ENCODE data around the gene FBXL15. TPM values are rescaled to one million over a fixed set of nuclear protein-coding genes. Genes with fewer than 3 reads are reported as not detected.

FBXL15 gene
- total and polyA plus RNA-seq, 2 donors (not counting 3 experiments of a cell fraction or from before 2014, with no cell fraction given) = 9.9 to 15.3 TPM

DNA sequence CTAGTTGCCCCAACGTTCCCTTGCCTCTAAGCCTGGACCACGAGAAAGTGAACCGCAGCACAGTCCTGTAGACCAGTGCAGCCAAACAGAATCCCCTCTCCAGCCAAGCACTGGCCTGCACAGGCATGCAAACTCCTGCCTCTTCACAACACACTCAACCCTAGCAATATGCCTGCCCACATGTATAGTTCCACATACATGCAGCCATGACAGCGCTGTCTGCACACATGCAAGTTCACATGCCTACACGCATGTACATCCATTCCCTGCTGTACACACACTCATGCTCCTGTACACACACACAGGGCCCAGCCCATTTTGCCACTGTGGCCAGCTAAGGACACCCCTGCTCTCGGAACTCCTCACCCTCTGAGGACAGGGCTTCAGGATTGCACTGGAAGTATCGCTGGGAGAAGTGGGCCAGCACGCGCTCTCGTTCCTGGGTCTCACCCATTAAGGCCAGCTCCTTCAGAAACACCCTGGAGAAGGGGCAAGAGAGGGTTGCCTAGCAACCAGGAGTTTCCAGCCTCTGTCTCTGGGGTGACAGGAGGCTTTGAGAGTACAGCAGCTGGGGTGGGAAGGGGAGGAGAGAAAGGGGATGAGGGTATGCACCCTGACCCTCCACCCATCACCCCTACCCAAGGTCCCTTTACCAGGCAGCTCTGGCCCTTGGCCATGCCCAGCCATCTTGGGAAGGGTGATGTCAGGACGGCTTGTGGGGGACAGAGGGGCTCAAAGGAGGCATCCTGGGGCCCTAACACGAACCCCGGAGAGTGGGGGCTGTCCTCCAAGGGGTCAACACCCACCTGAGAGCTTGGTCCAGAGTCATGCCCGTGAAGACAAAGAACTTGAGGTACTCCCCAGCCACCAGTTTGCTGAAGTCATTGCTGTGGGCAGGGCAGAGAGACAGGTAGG, 9.0 kb upstream of the FBXL15 start:
- no peak for FAIRE-seq
- H2AFZ ChIP-seq (ENCODE audit: low read depth, low read length) = no peak overlapping the region
- ChIA-PET CTCF (interaction anchor here (0.6 to 2.4 kb wide), 6 partner anchors 8 to 68 kb away, joined by 3 to 8 read pairs (median 4); no protein-coding TSS in a partner anchor), POLR2A (no interaction called here)
- H3K9me3 ChIP-seq (replicated peaks; ENCODE audit: control insufficient read depth, insufficient read depth, low read length) = no peaks in the 10 kb centered on the region
- no peaks in the 10 kb centered on the region for H3K36me3 ChIP-seq (ENCODE audit: control insufficient read depth in 2 of 2, extremely low read depth in 1 of 2, insufficient read depth in 2 of 2, low read length in 2 of 2)
- no peaks in the 10 kb centered on the region for H3K79me2 ChIP-seq (ENCODE audit: control insufficient read depth, insufficient read depth, low read length)
- H3K4me3 ChIP-seq (replicated peaks in 1 of 3; ENCODE audit: insufficient read depth in 1 of 3, low read depth in 1 of 3, low read length in 3 of 3) = no peak overlapping the region
- intact Hi-C loops (cut with micrococcal nuclease) = no loop called here
- no peak for DNase-seq (ENCODE audit: low read depth, low spot score)
- H4K20me1 ChIP-seq (replicated peaks; ENCODE audit: control insufficient read depth, extremely low read depth, insufficient read depth, low read length) = no peaks in the 10 kb centered on the region
- BruUV-seq (replicated peaks) = no TSS peak
- H3K27me3 ChIP-seq (ENCODE audit: control insufficient read depth in 2 of 2, insufficient read depth in 2 of 2, low read length in 2 of 2) = peaks cover 40 to 53% of the 10 kb centered on the region in 2 experiments
- TF ChIP-seq JUN (IDR thresholded peaks at IDR 0.05; ENCODE audit: borderline replicate concordance, insufficient read depth, insufficient read length, low read depth) (no peak), GATA2 (IDR thresholded peaks at IDR 0.05; ENCODE audit: insufficient read depth, insufficient read length, low read depth, low read length) (no peak), POLR2A (IDR thresholded peaks at IDR 0.05; ENCODE audit: low read depth, low read length) (no peak), EZH2 (IDR thresholded peaks at IDR 0.05; ENCODE audit: borderline replicate concordance, low read depth, low read length, severe bottlenecking) (no peak)
- TF ChIP-seq, protein P1, sequence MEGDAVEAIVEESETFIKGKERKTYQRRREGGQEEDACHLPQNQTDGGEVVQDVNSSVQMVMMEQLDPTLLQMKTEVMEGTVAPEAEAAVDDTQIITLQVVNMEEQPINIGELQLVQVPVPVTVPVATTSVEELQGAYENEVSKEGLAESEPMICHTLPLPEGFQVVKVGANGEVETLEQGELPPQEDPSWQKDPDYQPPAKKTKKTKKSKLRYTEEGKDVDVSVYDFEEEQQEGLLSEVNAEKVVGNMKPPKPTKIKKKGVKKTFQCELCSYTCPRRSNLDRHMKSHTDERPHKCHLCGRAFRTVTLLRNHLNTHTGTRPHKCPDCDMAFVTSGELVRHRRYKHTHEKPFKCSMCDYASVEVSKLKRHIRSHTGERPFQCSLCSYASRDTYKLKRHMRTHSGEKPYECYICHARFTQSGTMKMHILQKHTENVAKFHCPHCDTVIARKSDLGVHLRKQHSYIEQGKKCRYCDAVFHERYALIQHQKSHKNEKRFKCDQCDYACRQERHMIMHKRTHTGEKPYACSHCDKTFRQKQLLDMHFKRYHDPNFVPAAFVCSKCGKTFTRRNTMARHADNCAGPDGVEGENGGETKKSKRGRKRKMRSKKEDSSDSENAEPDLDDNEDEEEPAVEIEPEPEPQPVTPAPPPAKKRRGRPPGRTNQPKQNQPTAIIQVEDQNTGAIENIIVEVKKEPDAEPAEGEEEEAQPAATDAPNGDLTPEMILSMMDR (IDR thresholded peaks at IDR 0.05; ENCODE audit: extremely low read depth in 1 of 2, insufficient read depth in 1 of 2, low read depth in 1 of 2, low read length in 2 of 2) = no peak
- H3K27ac ChIP-seq (ENCODE audit: insufficient read depth, low read depth, low read length) = no peak overlapping the region
- no peaks in the 10 kb centered on the region for H3K9me1 ChIP-seq (replicated peaks; ENCODE audit: control insufficient read depth, extremely low read depth, insufficient read depth, low read length)
- no peaks in the 10 kb centered on the region for H3K4me1 ChIP-seq (ENCODE audit: control insufficient read depth, extremely low read depth, insufficient read depth, low read length)
- no peak overlapping the region for H3K4me2 ChIP-seq (ENCODE audit: insufficient read depth, low read length)
- dilution Hi-C loops (cut with MboI; ENCODE audit: extremely low pct_ligation_motif_present, low sequenced_read_pairs) = no loop called here
- no peak overlapping the region for H3K9ac ChIP-seq (replicated peaks; ENCODE audit: extremely low read depth, insufficient read depth, low read length)
